Activated CD4-positive, alpha-beta memory T cell treated with anti-CD3 and anti-CD28 coated beads for 36 hours (primary cell): ENCODE results near the gene ABHD2. TPM values are rescaled to one million over a fixed set of nuclear protein-coding genes. Genes with fewer than 3 reads are reported as not detected.
"Not testable (repeated sequence)": the region's sequence is repeated elsewhere in the genome, so short reads cannot be mapped to it uniquely, and the experiment has no call there.

Experiments used
- CTCF ChIA-PET: fragments of 350-600 bp; sonication (Branson Sonifier 250); formaldehyde crosslinking; loops from one replicate; lab custom pipeline; 2021; ENCODE audit warnings: antibody characterized with exemption, inconsistent platforms; lab: Charles Lee
- POLR2A ChIA-PET: fragments of 350-600 bp; sonication (Branson Sonifier 250); formaldehyde crosslinking; loops from one replicate; lab custom pipeline; 2021; ENCODE audit warnings: antibody characterized with exemption; lab: Charles Lee
- DNase-seq: peaks from one replicate; pipeline ENCODE4 v3.0.0-alpha.2; 2020
- H3K27ac Mint-ChIP-seq: one replicate; pipeline ENCODE4 v1.8.0; 2021; ENCODE audit warnings: mixed read lengths
- H3K27me3 Mint-ChIP-seq: one replicate; pipeline ENCODE4 v1.8.0; 2021; ENCODE audit warnings: mixed read lengths
- H3K36me3 Mint-ChIP-seq: one replicate; pipeline ENCODE4 v1.8.0; 2021; ENCODE audit warnings: mixed read lengths
- H3K4me1 Mint-ChIP-seq: one replicate; pipeline ENCODE4 v1.8.0; 2021; ENCODE audit warnings: low read depth, mixed read lengths
- H3K4me3 Mint-ChIP-seq: one replicate; pipeline ENCODE4 v1.8.0; 2021; ENCODE audit warnings: mild to moderate bottlenecking, mixed read lengths
- H3K9me3 Mint-ChIP-seq: one replicate; pipeline ENCODE4 v1.8.0; 2021; ENCODE audit warnings: mixed read lengths
- intact Hi-C: fragments of 100-400 bp; cut with micrococcal nuclease; formaldehyde crosslinking; loops from one replicate; pipeline ENCODE4 v1.15.1; 2023
- total RNA-seq, 2 experiments: library from RNA; stranded (reverse); gene quantifications; one replicate each; pipeline ENCODE4 v1.2.3, GENCODE V29; 2021

Gene ABHD2
- total RNA-seq, 2 experiments from 2014 or later, result 36.0 to 38.5 TPM

- Mint-ChIP-seq H3K27me3 (no peaks in the 10 kb centered on the region), H3K4me3 (peak within 1 kb of the TSS; percentile 96), H3K4me1 (peaks cover 27% of the 10 kb centered on the region), H3K27ac (peak within 1 kb of the TSS; percentile 90), H3K36me3 (peaks cover 41% of the 10 kb centered on the region), H3K9me3 (no peaks in the 10 kb centered on the region)
- intact Hi-C loops, result loop anchor here (1.0 to 10.0 kb wide), 4 partner anchors 40 to 349 kb away; partner anchors contain the start of genes ABHD2, HAPLN3 and POLG
- peak; percentile 98 for DNase-seq
- ChIA-PET POLR2A (interaction anchor here (0.6 to 2.4 kb wide), 5 partner anchors 12 to 95 kb away, joined by 3 to 9 read pairs (median 3); no protein-coding TSS in a partner anchor), CTCF (interaction anchor here (0.6 to 4.7 kb wide), 14 partner anchors 13 to 339 kb away, joined by 3 to 70 read pairs (median 3); partner anchors contain the start of gene ABHD2)
Observed at GRCh38 chr15:89243691-89244573, 155.7 kb downstream of the ABHD2 start, which contains the start of gene FANCI. Gene FANCI (plus strand): TSS chr15:89243979. CDS start chr15:89247648, 3,669 bp downstream.

- Mint-ChIP-seq H3K27me3 (no peaks in the 10 kb centered on the region), H3K36me3 (peaks cover 47% of the 10 kb centered on the region), H3K27ac (peak overlapping the region; percentile 90), H3K4me3 (peak overlapping the region; percentile 96), H3K4me1 (peaks cover 29% of the 10 kb centered on the region), H3K9me3 (no peaks in the 10 kb centered on the region)
- DNase-seq, result no peak
- intact Hi-C loops, result loop anchor here (10.0 kb wide), 1 partner anchor 350 kb away; the partner anchor contains the start of gene HAPLN3
- CTCF ChIA-PET, result interaction anchor here (0.6 to 4.7 kb wide), 9 partner anchors 30 to 187 kb away, joined by 3 to 70 read pairs (median 3); partner anchors contain the start of gene ABHD2
- POLR2A ChIA-PET, result interaction anchor here (0.6 to 2.4 kb wide), 3 partner anchors 37 to 95 kb away, joined by 3 to 9 read pairs (median 3); no protein-coding TSS in a partner anchor
Observed at GRCh38 chr15:89244574-89244903, 156.3 kb downstream of the ABHD2 start.

GRCh38 chr15:89247446-89247845 is 159.2 kb downstream of the ABHD2 start:
- H3K4me3 Mint-ChIP-seq, result no peak overlapping the region
- POLR2A ChIA-PET, result interaction anchor here (0.7 kb wide), 1 partner anchor 29 kb away, joined by 4 read pairs; no protein-coding TSS in a partner anchor

DNA sequence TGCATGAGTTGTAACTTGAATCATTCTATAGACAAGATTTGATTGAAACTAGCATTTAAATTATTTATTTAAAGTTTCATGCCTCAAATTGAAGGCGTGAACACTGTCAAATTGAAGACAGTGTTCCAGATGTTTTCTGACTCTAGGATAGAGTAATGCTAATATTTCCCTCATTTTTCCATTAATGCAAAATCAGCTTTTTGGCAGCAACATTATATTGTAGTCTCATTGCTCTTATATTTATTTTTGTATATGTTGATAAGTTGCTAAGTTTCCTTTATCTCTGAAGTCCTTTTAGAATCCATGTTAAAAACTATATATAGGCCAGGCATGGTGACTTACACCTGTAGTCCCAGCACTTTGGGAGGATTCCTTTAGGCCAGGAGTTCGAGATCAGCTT is 160.3 kb downstream of the ABHD2 start:
- ChIA-PET POLR2A (interaction anchor here (0.6 to 1.0 kb wide), 2 partner anchors 25 to 75 kb away, joined by 3 read pairs; no protein-coding TSS in a partner anchor), CTCF (interaction anchor here (1.2 kb wide), 1 partner anchor 42 kb away, joined by 3 read pairs; no protein-coding TSS in a partner anchor)
- intact Hi-C loops, result loop anchor here (10.0 kb wide), 1 partner anchor 354 kb away; the partner anchor contains the start of gene HAPLN3
- H3K9me3 Mint-ChIP-seq, result no peaks in the 10 kb centered on the region
- no peaks in the 10 kb centered on the region for H3K27me3 Mint-ChIP-seq
- H3K36me3 Mint-ChIP-seq, result peaks cover 60% of the 10 kb centered on the region
- no peak for DNase-seq
- no peak overlapping the region for H3K27ac Mint-ChIP-seq
- no peak overlapping the region for H3K4me3 Mint-ChIP-seq
- H3K4me1 Mint-ChIP-seq, result peaks cover 24% of the 10 kb centered on the region

More at GRCh38 chr15:89247446-89247845, 159.2 kb downstream of the ABHD2 start:
- Mint-ChIP-seq H3K36me3 (peaks cover 54% of the 10 kb centered on the region), H3K9me3 (no peaks in the 10 kb centered on the region), H3K27ac (no peak overlapping the region), H3K27me3 (no peaks in the 10 kb centered on the region), H3K4me1 (peaks cover 30% of the 10 kb centered on the region)
- CTCF ChIA-PET, result interaction anchor here (4.7 kb wide), 1 partner anchor 41 kb away, joined by 70 read pairs; no protein-coding TSS in a partner anchor
- intact Hi-C loops, result loop anchor here (10.0 kb wide), 1 partner anchor 353 kb away; the partner anchor contains the start of gene HAPLN3
- DNase-seq, result no peak

GRCh38 chr15:89250142-89250541 is 161.9 kb downstream of the ABHD2 start:
- POLR2A ChIA-PET, DNase-seq: not testable (repeated sequence)

More at GRCh38 chr15:89250142-89250541, 161.9 kb downstream of the ABHD2 start:
- H3K9me3 Mint-ChIP-seq, CTCF ChIA-PET, intact Hi-C loops, H3K27me3 Mint-ChIP-seq, H3K27ac Mint-ChIP-seq, H3K4me3 Mint-ChIP-seq: not testable (repeated sequence)
- Mint-ChIP-seq H3K36me3 (peaks cover 58% of the 10 kb centered on the region), H3K4me1 (peaks cover 18% of the 10 kb centered on the region)

Other genes starting within 250 kb of the ABHD2 start
- 10 to 100 TPM; 44.7 to 47.1 TPM for gene HAPLN3, start 192.9 kb upstream of the ABHD2 start, total RNA-seq
- 10 to 100 TPM; 13.7 to 16.4 TPM for gene MFGE8, start 175.1 kb upstream of the ABHD2 start, total RNA-seq
- gene RLBP1, start 133.1 kb downstream of the ABHD2 start, total RNA-seq, result not detected
- 100 to 1,000 TPM; 208 to 213 TPM for gene FANCI, start 155.5 kb downstream of the ABHD2 start, total RNA-seq
- 10 to 100 TPM; 94.8 to 97.4 TPM for gene POLG, start 246.4 kb downstream of the ABHD2 start, total RNA-seq